SU-DHL-6 (cell line): ENCODE measurements around the gene DST.

ENCODE experiments used
- CTCF ChIP-seq: fragments of 200-600 bp; sonication (generic); IDR thresholded peaks from one replicate; pipeline ENCODE4 v1.5.1; 2017; ENCODE audit warnings: antibody characterized with exemption, mild to moderate bottlenecking, low read length, moderate library complexity; ENCODE audit not compliant: insufficient read depth, poor library complexity, severe bottlenecking
- EZH2phosphoT487 ChIP-seq: fragments of 200-600 bp; sonication (generic), shearing (Covaris generic); conservative IDR thresholded peaks from 2 replicates; pipeline ENCODE4 v1.6.1; 2018; ENCODE audit warnings: mild to moderate bottlenecking, antibody characterized with exemption, low read length, moderate library complexity, mixed read lengths

- TF ChIP-seq CTCF (no peak), EZH2phosphoT487 (no peak)
Observed at GRCh38 chr6:56667336-56667735, 24.6 kb upstream of the DST start.
